GM12891 (cell line): ENCODE measurements around the gene RBM20.

Experiments
- POLR2A ChIP-seq: IDR thresholded peaks from 2 replicates; pipeline ENCODE4 v1.6.1; 2011; ENCODE audit warnings: low read depth, low read length, control low read depth
- POLR2AphosphoS5 ChIP-seq: IDR thresholded peaks from 2 replicates; pipeline ENCODE4 v1.6.1; 2011; ENCODE audit warnings: low read depth, low read length, control low read depth
- SPI1 ChIP-seq: IDR thresholded peaks from 2 replicates; pipeline ENCODE4 v1.6.1; 2011; ENCODE audit warnings: low read depth, low read length, control low read depth
- TAF1 ChIP-seq: IDR thresholded peaks from 2 replicates; pipeline ENCODE4 v1.6.1; 2011; ENCODE audit warnings: low read depth, low read length, control low read depth

DNA sequence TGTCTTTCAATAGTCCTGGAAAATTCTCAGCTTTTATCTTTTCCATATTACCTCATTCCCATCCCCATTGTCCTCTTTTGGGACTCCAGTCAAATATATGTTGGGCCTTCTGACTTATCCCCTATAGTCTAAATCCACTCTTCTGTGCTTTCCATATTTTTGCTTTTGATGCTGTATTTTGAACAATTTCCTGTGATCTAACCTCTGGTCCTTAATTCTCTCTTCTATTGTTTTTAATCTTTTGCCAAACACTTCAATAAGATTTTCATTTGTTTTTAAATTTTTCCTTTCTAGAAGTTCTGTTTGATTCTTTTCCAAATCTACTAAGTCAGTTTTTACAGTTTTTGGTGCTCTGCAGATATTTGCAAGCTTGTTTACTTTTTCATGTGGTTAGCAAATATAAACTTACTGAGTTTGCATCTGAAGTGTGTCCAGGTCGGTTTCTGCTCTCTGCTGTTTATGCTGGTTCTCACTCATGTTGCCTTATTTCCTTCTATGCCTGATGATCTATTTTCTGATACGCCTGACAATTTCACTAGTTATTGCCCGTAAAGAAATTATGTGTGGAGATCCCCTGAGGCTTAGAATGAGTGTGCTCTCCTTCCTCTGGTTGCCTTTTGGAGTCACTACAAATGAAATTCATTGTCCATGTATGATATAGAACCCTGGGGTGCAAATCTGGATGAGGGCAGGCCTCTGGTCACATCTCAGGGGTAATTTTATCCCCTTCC lies 110.4 kb downstream of the RBM20 start:
- TF ChIP-seq POLR2AphosphoS5 (no peak), POLR2A (no peak), SPI1 (no peak), TAF1 (no peak)
